NT2/D1 (cell line): Measurements from ENCODE around the gene TGFBR3.

Experiments used
- YY1 ChIP-seq: IDR thresholded peaks from 2 replicates; pipeline ENCODE4 v1.6.1; 2011; ENCODE audit not compliant: insufficient read length, insufficient read depth
- ZNF274 ChIP-seq: IDR thresholded peaks from 2 replicates; pipeline ENCODE4 v1.6.1; 2011; ENCODE audit warnings: mild to moderate bottlenecking, low read depth, low read length

DNA sequence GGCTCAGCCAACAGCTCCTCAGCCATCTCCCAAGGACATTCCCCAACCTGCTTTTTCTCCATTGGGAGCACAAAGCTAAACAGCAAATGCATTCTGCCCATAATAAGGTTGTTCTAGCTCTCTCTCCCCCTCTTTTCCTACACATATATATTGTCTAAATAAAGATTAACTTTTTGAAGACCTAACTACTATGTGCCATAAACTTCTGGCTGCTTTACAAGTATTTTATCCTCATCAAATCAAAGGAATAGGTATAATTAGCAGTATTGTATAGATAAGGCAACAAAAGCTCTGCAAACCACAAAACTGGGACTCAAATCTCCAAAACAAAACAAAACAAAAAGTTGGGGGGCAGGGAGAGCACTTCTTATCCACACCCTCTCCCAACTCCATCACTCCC, 43.4 kb downstream of the TGFBR3 start:
- TF ChIP-seq YY1 (no peak), ZNF274 (no peak)
